NCI-H446 treated with DMSO at 0.1 percent for 48 hours (cell line): ENCODE results near the gene IQGAP1.

Experiments
- DNase-seq: peaks from one replicate; lab custom pipeline; 2025; lab: John Stamatoyannopoulos, UW

Gene IQGAP1

DNA sequence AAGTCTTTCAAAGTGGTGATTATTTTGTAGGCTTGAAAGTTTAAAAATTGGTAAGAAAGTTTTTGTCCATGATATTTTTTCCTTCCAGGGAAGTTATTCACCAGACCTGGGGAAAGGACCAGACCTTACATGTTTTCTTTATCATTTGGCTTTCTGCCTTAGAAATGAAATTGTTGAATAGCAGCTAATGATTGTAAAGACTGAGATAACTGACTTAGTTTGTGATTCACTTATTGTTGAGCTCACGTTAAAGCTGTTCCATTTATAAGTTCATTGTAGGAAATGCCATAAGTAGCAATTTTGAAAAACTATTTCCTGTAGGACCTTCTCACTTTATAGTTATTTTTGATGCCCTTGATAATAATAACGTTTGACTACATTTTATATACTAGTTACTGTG is 51.9 kb downstream of the IQGAP1 start:
- DNase-seq: no peak

DNA sequence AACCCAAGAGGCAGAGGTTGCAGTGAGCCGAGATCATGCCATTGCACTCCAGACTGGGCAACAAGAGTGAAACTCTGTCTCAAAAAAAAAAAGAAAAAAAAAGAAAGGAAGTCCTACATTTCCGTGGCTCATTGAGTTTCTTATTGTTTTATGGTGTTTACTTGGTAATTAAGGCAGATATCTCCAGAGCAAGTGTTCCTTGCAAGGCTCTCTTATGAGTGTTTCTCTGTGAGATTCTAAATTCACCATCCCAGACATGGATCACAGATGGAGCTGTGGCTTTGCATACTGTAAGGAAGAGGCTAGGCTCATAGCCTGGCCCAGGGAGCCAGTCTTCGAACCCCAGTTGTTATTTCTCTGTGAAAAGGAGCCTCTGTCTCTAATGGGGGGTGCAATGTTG is 53.0 kb downstream of the IQGAP1 start:
- DNase-seq: no peak

DNA sequence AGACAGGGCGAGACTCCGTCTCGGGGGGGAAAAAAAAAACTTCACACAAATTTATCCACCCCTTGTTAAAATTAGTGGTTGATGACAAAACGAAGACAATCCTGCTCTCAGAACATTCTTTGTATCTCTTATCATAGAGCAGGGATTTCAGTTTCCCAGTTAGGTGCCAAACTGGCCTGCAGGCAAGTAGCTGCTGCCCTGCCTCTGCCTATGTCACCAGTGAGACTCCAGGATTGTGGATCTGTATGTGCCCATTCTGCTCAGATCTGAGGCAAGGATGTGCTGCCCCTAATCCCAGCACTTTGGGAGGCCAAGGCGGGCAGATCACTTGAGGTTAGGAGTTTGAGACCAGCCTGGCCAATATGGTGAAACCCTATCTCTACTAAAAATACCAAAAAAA is 54.4 kb downstream of the IQGAP1 start:
- DNase-seq: no peak

DNA sequence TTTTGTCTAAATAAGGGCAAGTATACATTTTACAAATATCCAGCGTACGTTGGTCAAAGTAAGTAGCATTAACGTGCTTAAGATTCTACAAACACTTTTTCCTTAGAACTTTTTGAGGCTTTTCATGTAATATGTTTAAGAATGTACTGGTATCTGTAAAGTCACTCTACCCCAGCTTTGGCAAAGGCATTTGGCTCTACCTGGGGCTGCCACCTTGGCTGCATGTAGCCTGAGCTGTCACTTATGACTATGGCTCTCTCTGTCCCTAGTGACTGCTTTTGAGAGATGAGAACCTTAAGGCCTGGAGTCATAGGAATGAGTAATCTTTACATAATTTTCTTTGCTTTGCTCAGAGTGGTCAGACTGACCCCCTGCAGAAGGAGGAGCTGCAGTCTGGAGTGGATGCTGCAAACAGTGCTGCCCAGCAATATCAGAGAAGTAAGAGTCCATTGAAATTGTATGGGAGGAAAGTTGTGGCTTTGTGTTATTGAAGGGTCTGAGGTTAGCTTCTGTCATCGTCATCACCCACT is 61.2 kb downstream of the IQGAP1 start:
- no peak for DNase-seq

DNA sequence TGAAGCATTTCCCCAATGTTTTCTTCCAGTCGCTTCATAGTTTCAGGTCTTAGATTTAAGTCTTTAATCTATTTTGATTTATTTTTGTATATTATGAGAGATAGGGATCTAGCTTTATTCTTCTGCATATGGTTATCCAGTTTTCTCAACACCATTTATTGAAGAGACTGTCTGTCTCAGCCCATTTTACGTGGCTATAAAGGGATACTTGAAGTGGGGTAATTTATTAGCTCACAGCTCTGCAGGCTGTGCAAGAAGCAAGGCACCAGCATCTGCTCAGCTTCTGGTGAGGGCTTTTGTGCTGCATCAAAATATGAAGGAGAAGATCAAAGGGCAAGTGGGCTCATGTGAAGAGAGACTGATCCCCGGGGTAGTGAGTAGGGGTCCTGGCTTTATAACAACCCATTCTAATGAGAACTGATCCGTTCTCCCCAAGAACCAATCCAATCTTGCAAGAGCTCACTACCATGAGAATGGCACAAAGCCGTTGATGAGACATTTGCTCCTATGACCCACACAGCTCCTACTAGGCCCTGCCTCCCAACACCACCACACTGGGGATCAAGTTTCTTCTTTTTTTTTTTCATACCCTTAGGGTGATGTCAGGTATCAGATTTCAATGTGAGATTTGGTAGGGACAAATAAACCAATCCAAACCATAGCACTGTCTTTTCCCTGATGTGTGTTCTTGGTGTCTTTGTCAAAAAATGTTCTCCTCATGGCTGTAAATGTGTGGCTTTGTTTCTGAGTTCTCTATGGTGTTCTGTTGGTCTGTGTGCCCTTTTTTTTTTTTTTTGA is 63.2 kb downstream of the IQGAP1 start:
- no peak for DNase-seq

DNA sequence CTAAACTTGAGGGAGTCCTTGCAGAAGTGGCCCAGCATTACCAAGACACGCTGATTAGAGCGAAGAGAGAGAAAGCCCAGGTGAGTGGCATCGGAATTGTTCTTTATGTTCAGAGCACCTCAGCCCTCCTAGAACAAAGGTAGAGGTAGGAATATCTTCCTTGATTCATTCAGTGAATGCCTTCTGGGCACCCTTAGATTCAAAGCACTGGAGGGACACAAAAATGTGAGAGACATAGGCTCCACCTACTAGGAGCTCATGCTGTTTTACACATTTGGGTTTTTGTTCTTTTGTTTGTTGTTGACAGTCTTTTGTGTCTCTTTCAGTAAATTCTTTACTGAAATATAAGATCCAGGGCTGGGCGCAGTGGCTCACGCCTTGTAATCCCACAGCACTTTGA is 68.2 kb downstream of the IQGAP1 start:
- DNase-seq: no peak

DNA sequence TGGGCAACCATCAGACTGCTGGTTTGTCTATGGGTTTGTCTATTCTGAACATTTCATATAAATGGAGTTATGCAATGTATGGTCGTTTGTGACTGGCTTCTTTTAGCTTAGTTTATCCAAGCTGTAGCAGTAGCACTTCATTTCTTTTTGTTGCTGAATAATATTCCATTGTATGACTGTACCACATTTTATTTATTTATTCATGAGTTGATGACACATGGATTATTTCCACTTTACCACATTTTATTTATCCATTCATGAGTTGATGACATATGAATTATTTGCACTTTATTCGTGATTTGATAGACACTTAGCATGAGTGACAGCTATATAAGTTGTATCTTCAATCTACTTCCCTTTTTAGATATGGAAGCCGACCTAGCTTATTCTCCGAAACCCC is 70.0 kb downstream of the IQGAP1 start:
- DNase-seq: no peak

DNA sequence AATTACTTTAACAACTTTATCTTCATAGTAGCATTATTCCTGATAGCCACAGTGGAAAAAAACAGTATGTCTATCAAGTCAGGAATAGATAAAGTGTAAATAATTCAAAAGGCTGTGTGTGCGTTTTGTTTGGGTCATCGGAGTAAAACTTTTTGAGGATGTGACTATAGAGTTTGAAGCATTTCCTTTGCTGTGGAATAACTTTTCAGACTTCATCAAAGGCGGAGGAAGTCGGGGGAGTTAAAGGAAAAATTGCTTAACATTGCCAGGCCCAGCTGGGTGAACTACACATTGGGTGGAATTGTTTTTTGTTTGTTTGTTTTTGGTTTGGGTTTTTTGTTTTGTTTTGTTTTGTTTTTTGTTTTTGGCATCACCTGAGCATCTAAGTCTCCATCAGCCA is 71.3 kb downstream of the IQGAP1 start:
- no peak for DNase-seq

DNA sequence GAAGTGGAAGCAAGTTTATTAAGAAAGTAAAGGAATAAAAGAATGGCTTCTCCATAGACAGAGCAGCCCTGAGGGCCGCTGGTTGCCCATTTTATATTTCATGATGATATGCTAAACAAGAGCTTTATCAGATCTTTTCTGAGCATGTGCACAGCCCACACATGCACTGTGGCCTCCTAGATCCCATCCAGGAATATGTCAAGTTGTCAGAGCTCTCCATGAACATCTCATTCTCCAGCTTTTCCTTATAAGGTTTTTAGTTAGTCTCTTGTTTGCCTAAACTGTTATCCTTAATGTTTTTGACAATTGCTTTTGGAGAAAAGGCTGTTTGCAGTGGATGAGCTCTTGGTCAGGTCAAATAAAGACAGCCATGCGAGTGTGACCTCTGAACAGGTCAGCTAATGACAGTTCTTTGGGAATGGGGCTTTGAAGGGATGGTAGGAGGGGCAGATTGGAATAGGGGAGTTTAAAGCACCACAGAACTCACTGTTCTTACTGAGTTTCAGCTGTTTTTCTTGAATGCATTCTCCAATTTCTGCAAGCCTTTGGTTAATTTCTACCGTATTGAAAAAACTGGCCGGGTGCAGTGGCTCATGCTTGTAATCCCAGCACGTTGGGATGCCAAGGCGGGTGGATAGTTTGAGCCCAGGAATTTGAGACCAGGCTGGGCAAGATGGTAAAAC is 72.2 kb downstream of the IQGAP1 start:
- DNase-seq: no peak

DNA sequence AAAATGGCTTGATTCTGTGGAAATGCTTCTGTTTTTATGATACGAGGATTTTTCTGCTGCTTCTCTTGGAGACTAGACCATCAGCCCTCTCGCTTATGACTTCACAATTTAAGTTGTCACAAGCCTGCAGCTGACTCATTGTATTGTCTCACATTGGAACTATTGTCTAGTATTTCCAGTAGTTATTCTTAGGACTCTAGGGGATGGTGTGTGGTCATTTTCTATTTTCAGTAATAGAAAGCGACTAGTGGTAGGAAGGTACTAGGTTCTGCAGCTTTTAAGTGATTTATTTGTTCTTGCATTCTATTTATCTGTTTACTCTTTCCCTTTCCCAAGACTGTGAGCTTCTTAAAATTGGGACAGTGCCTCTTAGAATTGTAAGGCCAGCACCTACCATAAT is 75.3 kb downstream of the IQGAP1 start:
- DNase-seq: no peak

DNA sequence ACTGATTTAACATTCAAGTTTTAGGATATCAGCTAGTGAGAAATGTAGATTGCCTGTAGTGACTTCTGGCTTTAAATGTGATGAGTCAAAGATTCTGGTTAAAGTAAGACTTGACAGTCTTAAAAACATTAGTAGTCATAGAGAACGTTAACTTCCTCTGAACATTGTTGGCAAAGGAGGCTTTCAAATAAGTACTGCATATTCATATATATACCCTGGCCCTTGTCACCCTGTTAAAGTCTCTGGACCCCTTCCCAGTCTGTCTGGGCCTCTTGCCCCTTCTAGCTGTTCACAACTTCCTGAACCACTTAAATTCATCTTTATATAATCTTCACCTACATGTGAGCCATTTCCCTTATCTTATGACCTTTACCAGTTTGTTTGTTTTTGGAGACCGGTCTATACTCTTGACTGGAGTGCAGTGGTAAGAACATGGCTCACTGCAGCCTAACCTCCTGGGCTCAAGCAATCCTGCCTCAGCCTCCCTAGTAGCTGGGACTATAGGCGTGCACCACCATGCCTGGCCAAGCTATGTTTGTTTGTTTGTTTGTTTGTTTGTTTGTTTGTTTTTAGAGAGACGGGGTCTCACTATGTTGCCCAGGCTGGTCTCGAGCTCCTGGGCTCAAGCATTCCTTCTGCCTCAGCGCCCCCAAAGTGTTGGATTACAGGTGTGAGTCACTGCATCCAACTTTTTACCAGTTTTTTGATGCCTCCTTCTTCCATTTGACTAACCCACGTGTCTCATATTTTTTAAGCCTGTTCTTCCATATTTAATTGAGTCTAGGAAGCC is 77.3 kb downstream of the IQGAP1 start:
- no peak for DNase-seq

DNA sequence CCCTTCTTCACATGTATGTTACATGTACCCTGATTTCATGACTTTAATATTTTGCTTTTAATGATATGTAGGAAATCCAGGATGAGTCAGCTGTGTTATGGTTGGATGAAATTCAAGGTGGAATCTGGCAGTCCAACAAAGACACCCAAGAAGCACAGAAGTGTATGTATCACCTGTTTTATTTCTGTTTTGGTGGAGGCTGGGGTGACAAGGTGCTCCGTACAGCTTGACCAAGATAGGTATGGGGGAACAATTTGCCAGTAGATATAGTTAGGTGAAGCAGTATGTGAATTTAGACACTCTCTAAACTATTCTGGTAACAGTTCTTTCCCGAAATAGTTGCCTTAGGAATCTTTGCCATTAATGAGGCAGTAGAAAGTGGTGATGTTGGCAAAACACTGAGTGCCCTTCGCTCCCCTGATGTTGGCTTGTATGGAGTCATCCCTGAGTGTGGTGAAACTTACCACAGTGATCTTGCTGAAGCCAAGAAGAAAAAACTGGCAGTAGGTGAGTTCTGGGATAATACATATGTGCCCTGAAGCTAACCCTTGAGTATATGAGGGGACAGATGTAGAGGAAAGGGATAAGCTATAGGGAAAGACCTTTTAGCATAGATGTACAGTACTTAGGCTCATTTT is 78.0 kb downstream of the IQGAP1 start:
- no peak for DNase-seq

DNA sequence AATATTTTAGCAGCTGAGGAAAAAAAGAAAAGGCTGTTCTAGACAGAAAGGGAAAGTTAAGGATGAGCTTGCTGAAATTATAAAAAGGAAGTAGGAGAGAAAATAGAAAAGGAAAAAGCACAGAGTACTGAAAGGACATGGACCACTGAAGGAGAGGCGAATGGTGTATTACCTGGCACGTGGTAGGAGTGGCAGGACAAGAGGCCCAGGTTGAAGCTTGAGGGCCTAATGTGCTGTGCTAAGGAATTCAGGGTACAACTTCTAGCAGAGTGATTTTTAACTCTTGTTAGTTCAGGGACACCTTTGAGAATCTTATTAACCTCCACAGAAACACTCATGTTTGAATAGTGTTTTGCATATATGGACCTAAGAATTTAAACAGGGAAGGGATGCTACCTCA is 81.7 kb downstream of the IQGAP1 start:
- DNase-seq: no peak

DNA sequence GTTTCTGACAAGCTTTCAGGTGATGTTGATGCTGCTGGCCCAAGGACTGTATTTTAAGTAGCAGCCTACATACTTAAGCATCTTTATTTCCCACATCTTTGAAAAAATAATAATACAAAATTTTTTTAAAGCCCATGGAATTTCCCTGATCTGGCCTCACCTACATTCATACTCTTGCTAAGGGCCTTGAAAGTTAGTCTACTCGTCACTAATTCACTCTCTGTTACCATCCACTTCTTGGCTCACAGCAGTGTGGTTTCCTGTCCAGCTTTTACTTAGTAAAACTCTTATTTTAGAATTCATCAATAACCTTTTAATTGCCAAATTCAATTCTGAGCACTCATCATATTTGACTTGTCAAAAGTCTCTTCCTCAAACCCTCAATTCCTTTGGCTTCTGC is 82.4 kb downstream of the IQGAP1 start:
- no peak for DNase-seq

DNA sequence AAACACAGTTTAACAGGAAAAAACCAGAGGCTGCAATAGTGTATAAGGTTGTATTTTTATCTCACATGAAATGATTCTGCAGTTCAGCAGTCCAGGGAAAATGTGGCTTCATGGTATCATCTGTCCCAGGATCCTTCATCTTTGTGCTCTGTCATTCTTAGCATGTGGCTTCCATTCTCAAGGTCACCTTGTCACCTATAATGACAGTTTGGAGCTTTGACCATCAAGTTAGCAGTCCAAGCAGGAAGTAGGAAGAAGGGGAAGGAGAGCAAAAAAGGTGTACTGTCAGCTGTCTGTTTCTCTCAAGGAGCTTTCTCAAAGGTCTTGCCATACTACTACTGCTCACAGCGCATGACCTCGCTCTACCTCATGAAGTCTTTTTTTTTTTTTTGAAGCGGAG is 83.1 kb downstream of the IQGAP1 start:
- no peak for DNase-seq

DNA sequence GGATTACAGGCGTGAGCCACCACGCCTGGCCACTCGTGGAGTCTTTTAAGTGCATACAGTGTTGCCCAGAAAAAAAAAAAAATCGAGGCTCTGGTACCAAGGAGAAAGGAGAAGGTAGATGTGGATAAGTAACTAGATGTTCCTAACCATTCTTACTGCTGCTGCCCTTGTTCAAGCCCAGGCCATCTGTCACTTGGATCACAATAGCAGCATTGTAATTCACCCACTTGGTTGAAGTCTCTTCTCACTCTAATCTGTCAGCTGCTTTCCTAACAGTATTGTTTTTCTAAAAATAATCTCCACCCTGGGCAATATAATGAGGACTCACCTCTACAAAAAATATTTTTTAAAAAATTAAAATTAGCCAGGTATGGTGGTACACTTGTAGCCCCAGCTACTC is 83.7 kb downstream of the IQGAP1 start:
- no peak for DNase-seq

DNA sequence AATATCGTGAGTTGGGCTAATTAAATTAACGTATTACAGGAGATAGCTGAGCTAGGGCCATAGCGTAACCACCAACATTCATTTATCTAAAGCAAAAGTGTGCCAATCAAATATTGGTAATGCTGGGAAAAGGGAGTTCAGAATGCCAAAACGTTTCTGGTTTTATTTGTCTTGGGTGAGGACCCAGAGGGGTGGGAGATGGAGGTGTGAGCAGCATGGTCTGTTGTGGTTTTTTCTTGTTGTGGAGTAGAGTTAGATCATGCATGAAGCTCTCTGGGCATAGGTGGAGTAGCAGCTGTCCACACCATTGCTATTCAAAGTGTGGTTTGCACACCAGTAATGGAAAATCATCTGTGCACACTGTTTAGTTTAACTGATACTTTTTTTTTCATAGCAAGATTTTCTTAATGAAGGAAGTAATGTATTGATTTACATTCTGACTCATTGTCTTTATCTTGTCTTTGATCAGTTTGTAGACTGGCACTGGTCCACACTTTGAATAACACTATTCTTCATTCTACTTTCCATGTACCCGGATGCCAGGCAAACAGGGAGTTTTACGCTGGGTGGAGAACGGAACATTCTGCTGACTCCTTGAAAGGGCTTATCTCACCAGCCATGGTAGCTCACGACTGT is 90.9 kb downstream of the IQGAP1 start:
- no peak for DNase-seq

DNA sequence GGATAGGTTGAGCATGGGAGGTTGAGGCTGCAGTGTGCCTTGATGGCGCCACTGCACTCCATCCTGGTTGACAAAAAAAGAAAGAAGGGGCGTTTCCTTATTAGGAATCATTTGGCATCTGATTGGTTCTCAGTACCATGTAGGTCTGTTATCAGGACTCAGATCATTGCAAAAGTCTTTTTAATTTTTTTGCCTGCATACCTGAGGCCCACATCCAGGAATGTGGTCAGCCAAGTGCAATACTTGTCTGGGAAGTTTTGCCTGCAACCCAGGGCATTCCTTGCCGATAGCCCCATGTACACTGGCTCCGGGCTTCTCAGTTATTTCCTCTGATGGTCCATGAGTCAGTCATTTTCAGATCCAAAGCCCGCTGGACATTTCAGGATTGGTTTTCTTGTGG is 91.6 kb downstream of the IQGAP1 start:
- no peak for DNase-seq

DNA sequence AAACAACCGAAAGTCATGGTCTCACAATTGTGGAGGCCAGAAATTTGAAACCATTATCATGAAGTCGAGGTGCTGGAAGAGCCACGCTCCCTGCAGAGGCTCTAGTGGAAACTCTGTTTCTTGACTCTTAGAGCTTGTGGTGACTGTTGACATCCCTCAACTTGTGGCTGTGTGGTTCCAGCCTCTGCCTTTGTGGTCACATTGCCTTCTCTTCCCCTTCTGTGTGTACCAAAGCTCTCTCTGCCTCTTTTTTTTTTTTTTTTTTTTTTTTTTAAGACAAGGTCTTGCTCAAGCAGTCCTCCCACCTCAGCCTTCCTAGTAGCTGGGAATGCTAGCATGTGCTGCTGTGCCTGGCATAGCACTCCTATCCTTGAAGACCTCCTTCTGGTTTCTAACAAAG is 93.0 kb downstream of the IQGAP1 start:
- DNase-seq: no peak

DNA sequence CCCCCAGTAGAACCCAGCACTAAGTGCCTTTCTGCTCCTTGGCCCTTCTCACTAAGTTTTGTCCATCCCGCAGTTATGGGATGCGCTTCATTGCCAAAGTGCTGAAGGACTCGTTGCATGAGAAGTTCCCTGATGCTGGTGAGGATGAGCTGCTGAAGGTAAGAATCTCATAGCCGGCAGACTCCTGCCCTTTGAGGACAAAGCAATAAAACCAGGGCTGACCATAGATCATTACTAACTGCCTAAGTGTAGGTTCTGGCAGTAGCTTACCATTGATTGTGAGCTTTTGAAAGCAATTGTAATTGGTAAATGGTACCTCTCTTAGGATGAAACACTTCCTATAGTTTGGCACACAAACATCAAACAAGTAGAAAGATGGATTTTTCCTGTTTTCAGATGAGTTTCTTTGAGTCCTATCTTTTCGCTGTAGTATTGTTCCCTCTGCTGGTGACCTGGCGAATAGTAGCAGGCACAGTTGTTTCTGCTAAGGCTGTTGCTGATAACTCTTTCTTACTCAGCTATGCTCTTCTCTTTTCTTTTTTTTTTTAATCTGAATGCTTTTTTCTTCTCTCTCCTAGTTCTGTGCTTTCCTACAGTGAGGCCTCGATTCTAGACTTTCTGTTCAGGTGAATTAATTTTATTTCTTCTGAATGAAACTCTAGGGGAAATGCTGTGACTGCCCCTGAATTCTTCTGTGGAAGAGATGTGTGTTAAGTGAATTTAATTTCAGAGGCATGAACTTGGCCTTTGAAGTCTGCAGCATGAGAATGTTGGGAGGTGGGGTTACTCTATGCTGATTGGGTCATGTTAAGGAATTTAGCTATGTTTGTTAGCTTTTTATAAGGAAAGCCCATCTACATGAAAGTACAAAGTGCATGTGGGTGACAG is 94.3 kb downstream of the IQGAP1 start:
- DNase-seq: peak; percentile 2

DNA sequence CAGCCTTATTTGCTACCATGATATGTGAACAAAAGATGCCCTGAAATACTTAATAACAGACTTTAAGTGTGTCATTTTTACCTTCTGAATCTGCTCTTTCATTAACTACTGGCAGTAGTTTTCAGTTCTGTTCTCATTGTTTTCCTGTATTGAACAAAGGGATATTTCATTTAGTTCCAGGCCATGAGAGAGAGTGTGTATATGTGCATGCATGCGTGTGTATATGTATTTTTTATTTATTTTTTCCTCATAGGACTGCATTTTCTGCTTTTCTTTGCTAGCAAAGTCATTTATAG is 94.9 kb downstream of the IQGAP1 start:
- DNase-seq: no peak
